IMR-90 (cell line): ENCODE results near the gene ALDOB. TPM values are rescaled to one million over a fixed set of nuclear protein-coding genes. Genes with fewer than 3 reads are reported as not detected.

Experiments used
- ATAC-seq: fragments of 200-7000 bp; cut with Tn5 transposase; 2 replicates; pipeline ENCODE4 v1.9.1; 2020; ENCODE audit warnings: low read depth, mild to moderate bottlenecking, moderate library complexity
- BruUV-seq: library from RNA; stranded (reverse); fragments of 400-500 nt; replicated peaks from 2 replicates; lab custom pipeline; 2021; lab: Mats Ljungman, UMichigan
- CTCF ChIA-PET: fragments of 300-600 bp; formaldehyde crosslinking; extraction: SDS; loops from one replicate; lab custom pipeline; 2021; ENCODE audit warnings: antibody characterized with exemption; lab: Yijun Ruan, JAX
- POLR2A ChIA-PET: fragments of 300-600 bp; sonication (Branson Sonifier 250); formaldehyde crosslinking; loops from one replicate; lab custom pipeline; 2022; ENCODE audit warnings: antibody characterized with exemption; ENCODE audit not compliant: unreplicated experiment; lab: Charles Lee
- DNase-seq: peaks from one replicate; pipeline ENCODE4 v3.0.0; 2013
- H2AFZ ChIP-seq: replicated peaks from 2 replicates; pipeline ENCODE3; 2013; ENCODE audit warnings: low read length, mild to moderate bottlenecking; ENCODE audit not compliant: poor library complexity
- H2AK5ac ChIP-seq: 2 replicates; pipeline ENCODE4 v1.6.1; 2013; ENCODE audit warnings: low read depth, low read length, inconsistent platforms
- H2AK9ac ChIP-seq: replicated peaks from 2 replicates; pipeline ENCODE3; 2013; ENCODE audit warnings: mild to moderate bottlenecking, low read depth, low read length, moderate library complexity; ENCODE audit not compliant: poor library complexity
- H2BK120ac ChIP-seq: 2 replicates; pipeline ENCODE4 v1.6.1; 2013; ENCODE audit warnings: low read depth, low read length, inconsistent platforms
- H2BK15ac ChIP-seq: 3 replicates; pipeline ENCODE4 v1.6.1; 2013; ENCODE audit warnings: low read depth, low read length, inconsistent platforms
- H2BK20ac ChIP-seq: 2 replicates; pipeline ENCODE4 v1.6.1; 2013; ENCODE audit warnings: low read depth, mild to moderate bottlenecking, inconsistent platforms, low read length, moderate library complexity
- H2BK5ac ChIP-seq: 2 replicates; pipeline ENCODE4 v1.6.1; 2013; ENCODE audit warnings: mild to moderate bottlenecking, low read depth, low read length, inconsistent platforms; ENCODE audit not compliant: poor library complexity, severe bottlenecking
- H3K14ac ChIP-seq: replicated peaks from 2 replicates; pipeline ENCODE4 v1.6.1; 2013; ENCODE audit warnings: low read depth, low read length, inconsistent platforms
- H3K18ac ChIP-seq: 2 replicates; pipeline ENCODE4 v1.6.1; 2013; ENCODE audit warnings: low read depth, low read length, control low read depth
- H3K23ac ChIP-seq: 2 replicates; pipeline ENCODE4 v1.6.1; 2013; ENCODE audit warnings: low read depth, low read length, inconsistent platforms
- H3K27ac ChIP-seq: 2 replicates; pipeline ENCODE4 v1.5.1; 2013; ENCODE audit warnings: mild to moderate bottlenecking, control low read depth, low read length; ENCODE audit not compliant: insufficient read depth
- H3K27me3 ChIP-seq: 2 replicates; pipeline ENCODE4 v1.6.1; 2013; ENCODE audit warnings: low read length; ENCODE audit not compliant: control insufficient read depth, insufficient read depth
- H3K36me3 ChIP-seq: 2 replicates; pipeline ENCODE4 v1.6.1; 2013; ENCODE audit warnings: low read length, mixed read lengths; ENCODE audit not compliant: control insufficient read depth, insufficient read depth
- H3K4ac ChIP-seq: 2 replicates; pipeline ENCODE4 v1.6.1; 2013; ENCODE audit warnings: low read depth, low read length, inconsistent platforms
- H3K4me1 ChIP-seq: 2 replicates; pipeline ENCODE4 v1.6.1; 2013; ENCODE audit warnings: low read length, mixed read lengths; ENCODE audit not compliant: control insufficient read depth, insufficient read depth
- H3K4me2 ChIP-seq: 2 replicates; pipeline ENCODE4 v1.6.1; 2013; ENCODE audit warnings: low read depth, mild to moderate bottlenecking, control low read depth, low read length, moderate library complexity
- H3K4me3 ChIP-seq: 2 replicates; pipeline ENCODE4 v1.5.1; 2013; ENCODE audit warnings: low read depth, mild to moderate bottlenecking, control low read depth, low read length, moderate library complexity; ENCODE audit not compliant: insufficient read depth
- H3K56ac ChIP-seq: 2 replicates; pipeline ENCODE4 v1.6.1; 2013; ENCODE audit warnings: low read length, inconsistent platforms; ENCODE audit not compliant: insufficient read depth; ENCODE audit errors: extremely low read depth
- H3K79me1 ChIP-seq, 2 experiments: 2 replicates each; pipeline ENCODE4 v1.6.1; 2013; ENCODE audit warnings: low read length in 2 of 2, inconsistent platforms in 1 of 2, low read depth in 1 of 2
- H3K9ac ChIP-seq: 2 replicates; pipeline ENCODE4 v1.6.1; 2013; ENCODE audit warnings: low read depth, low read length, control low read depth
- H3K9me1 ChIP-seq: 2 replicates; pipeline ENCODE4 v1.6.1; 2013; ENCODE audit warnings: low read length, inconsistent platforms; ENCODE audit not compliant: insufficient read depth
- H3K9me3 ChIP-seq: 2 replicates; pipeline ENCODE4 v1.6.1; 2013; ENCODE audit warnings: low read length; ENCODE audit not compliant: control insufficient read depth, insufficient read depth
- H4K20me1 ChIP-seq: 2 replicates; pipeline ENCODE4 v1.6.1; 2013; ENCODE audit warnings: low read length, inconsistent platforms; ENCODE audit not compliant: insufficient read depth
- H4K5ac ChIP-seq: 2 replicates; pipeline ENCODE4 v1.6.1; 2013; ENCODE audit warnings: mild to moderate bottlenecking, low read depth, low read length, control low read depth
- H4K8ac ChIP-seq, 2 experiments: 2 replicates each; pipeline ENCODE4 v1.6.1; 2013; ENCODE audit warnings: low read depth in 2 of 2, low read length in 2 of 2, control low read depth in 1 of 2, inconsistent platforms in 1 of 2
- H4K91ac ChIP-seq: 2 replicates; pipeline ENCODE4 v1.6.1; 2013; ENCODE audit warnings: low read depth, low read length, inconsistent platforms; ENCODE audit not compliant: insufficient read depth
- BHLHE40 ChIP-seq: fragments of 150-350 bp; IDR thresholded peaks from 2 replicates; pipeline ENCODE4 v1.6.1; 2016; ENCODE audit warnings: mild to moderate bottlenecking, low read depth, low read length
- POLR2A ChIP-seq: IDR thresholded peaks from 2 replicates; pipeline ENCODE4 v1.6.1; 2012; ENCODE audit warnings: mild to moderate bottlenecking, low read depth, low read length
- RCOR1 ChIP-seq: IDR thresholded peaks from 2 replicates; pipeline ENCODE4 v1.6.1; 2012; ENCODE audit warnings: mild to moderate bottlenecking, low read length, improper control_type of control experiment; ENCODE audit not compliant: insufficient replicate concordance
- SMC3 ChIP-seq: fragments of 150-350 bp; IDR thresholded peaks from 2 replicates; pipeline ENCODE4 v1.6.1; 2016; ENCODE audit warnings: low read depth, mild to moderate bottlenecking, antibody characterized with exemption, low read length, moderate library complexity
- WGBS, 2 experiments: methylation state at CpG; one replicate each; pipeline versions ENCODE4 v1.1.5 to v1.1.7; 2013; ENCODE audit warnings: missing lambda C conversion rate in 2 of 2; ENCODE audit not compliant: insufficient read length in 1 of 2; ENCODE audit errors: extremely low coverage in 2 of 2; 5-methylcytosine and 5-hydroxymethylcytosine counted together
- dilution Hi-C: fragments of 300-500 bp; cut with HindIII; formaldehyde crosslinking; loops from one replicate; pipeline ENCODE4 v1.14.3; 2018; ENCODE audit warnings: low sequenced_read_pairs; ENCODE audit not compliant: unreplicated experiment
- in situ Hi-C: fragments of 300-500 bp; cut with MboI; formaldehyde crosslinking; loops from 3 replicates; pipeline ENCODE4 v1.14.3; 2019; ENCODE audit warnings: low sequenced_read_pairs, inconsistent platforms, mixed read lengths
- intact Hi-C: fragments of 100-400 bp; cut with micrococcal nuclease; formaldehyde crosslinking; loops from 2 replicates; pipeline ENCODE4 v1.10.0; 2022
- polyA plus RNA-seq, 3 experiments: library from polyadenylated mRNA; depleted of rRNA; stranded (reverse); fragments of >200 nt; gene quantifications; 2 replicates each; pipeline ENCODE4 v1.2.3, GENCODE V29; 2012; ENCODE audit warnings: low replicate concordance in 1 of 3
- total RNA-seq: library from RNA; depleted of rRNA; stranded (reverse); fragments of >200 nt; gene quantifications from 2 replicates; pipeline ENCODE4 v1.2.3, GENCODE V29; 2012
- TF ChIP-seq, protein P1 (sequence below): fragments of 150-350 bp; IDR thresholded peaks from 2 replicates; pipeline ENCODE4 v1.6.1; 2017; ENCODE audit warnings: mild to moderate bottlenecking, antibody characterized with exemption, low read length, low read depth

The ALDOB gene
- total and polyA plus RNA-seq, 2 of the 4 experiments (the other 2 are of a cell fraction) = not detected

DNA sequence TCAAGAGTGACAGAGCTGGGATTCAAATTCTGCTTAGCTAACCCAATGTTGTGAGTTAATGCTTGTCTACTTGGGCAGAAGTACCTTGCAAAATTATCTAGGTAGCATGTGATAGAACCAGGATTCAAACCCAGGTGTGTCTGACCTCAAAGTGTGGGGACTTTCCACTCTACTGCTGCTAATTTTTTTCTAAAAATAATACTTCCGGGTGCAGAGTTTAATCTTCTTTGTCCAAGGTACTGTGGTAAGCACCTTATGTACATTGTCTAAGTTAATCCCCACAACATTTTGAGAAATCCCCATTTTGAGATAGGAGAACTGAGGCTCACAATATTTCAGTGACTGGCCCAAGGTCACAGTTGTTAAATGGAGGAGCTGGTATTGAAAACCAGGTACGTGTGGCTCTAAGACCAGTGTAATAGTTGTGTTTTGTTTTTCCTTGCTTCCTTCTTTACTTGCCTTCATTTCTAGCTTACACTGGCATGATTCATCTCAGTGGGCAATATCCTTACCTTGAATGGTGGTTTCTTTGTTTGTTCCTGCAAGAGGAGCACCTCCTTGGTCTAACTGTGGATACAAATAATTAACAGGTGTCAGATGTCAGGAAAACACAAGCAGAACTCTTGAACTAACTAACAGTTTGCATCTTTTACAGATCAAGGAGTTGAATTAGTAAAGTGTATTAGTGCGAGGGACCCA lies 7.5 kb downstream of the ALDOB start:
- Histone ChIP-seq H3K9ac (no peak overlapping the region), H2BK120ac (no peak overlapping the region), H4K8ac (no peak overlapping the region), H2BK20ac (no peak overlapping the region), H3K4ac (no peak overlapping the region), H3K79me1 (no peaks in the 10 kb centered on the region), H3K27me3 (no peaks in the 10 kb centered on the region; the same call in 1 of the 2 replicates), H3K9me3 (no peaks in the 10 kb centered on the region), H3K4me2 (no peak overlapping the region), H3K36me3 (no peaks in the 10 kb centered on the region), H2AFZ (no peak overlapping the region), H3K18ac (no peak overlapping the region), H4K5ac (no peak overlapping the region), H3K56ac (no peak overlapping the region), H3K9me1 (no peaks in the 10 kb centered on the region), H3K4me1 (no peaks in the 10 kb centered on the region), H3K14ac (no peak overlapping the region), H2BK15ac (no peak overlapping the region), H3K4me3 (no peak overlapping the region), H4K20me1 (no peaks in the 10 kb centered on the region), H3K23ac (no peak overlapping the region), H4K91ac (no peak overlapping the region), H2AK9ac (no peak overlapping the region), H2AK5ac (no peak overlapping the region), H3K27ac (no peak overlapping the region), H2BK5ac (no peak overlapping the region)
- no peak for TF ChIP-seq BHLHE40
- TF ChIP-seq SMC3 = no peak
- no peak for TF ChIP-seq POLR2A
- TF ChIP-seq, protein P1, sequence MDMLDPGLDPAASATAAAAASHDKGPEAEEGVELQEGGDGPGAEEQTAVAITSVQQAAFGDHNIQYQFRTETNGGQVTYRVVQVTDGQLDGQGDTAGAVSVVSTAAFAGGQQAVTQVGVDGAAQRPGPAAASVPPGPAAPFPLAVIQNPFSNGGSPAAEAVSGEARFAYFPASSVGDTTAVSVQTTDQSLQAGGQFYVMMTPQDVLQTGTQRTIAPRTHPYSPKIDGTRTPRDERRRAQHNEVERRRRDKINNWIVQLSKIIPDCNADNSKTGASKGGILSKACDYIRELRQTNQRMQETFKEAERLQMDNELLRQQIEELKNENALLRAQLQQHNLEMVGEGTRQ = no peak
- TF ChIP-seq RCOR1 = no peak
- POLR2A ChIA-PET = no interaction called here
- no CpG with 5 or more reads among the region's 3 CpGs for WGBS, 2 experiments
- in situ Hi-C loops = no loop called here
- DNase-seq (no peak), ATAC-seq (no peak)
- CTCF ChIA-PET = no interaction called here
- intact Hi-C loops = no loop called here
- dilution Hi-C loops = no loop called here
- no TSS peak for BruUV-seq
